Activated T-helper 1 cell treated with Interleukin-2 at 50 U/mL for 16 hours (primary cell): ENCODE results near the gene BEND6.
A peak's percentile ranks its signal among the peaks of the same experiment; 100 is the strongest.
"Not testable (repeated sequence)": the region's sequence is repeated elsewhere in the genome, so short reads cannot be mapped to it uniquely, and the experiment has no call there.

Source experiments
- DNase-seq: peaks from one replicate; pipeline ENCODE4 v3.0.0-alpha.2; 2020; ENCODE audit warnings: low read depth

Gene BEND6

DNA sequence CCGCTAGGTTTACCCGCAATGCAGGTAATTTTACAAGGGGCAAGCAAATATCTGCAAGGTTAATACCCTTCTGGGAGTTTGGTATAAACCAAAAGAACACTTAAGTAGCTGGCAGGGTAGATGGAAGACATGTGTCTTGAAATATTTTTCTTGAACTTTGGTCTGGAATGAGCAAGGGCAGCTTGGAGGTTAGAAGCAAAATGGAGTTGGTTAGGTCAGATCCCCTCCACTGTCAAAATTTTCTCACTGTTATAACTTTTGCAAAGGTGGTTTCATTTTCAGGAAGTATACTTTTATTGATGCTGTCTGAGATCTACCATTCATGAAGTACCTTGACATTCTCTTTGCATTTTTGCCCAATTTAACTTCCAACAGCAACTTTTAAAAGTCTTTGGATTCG is 78.3 kb downstream of the BEND6 start:
- DNase-seq, result no peak

DNA sequence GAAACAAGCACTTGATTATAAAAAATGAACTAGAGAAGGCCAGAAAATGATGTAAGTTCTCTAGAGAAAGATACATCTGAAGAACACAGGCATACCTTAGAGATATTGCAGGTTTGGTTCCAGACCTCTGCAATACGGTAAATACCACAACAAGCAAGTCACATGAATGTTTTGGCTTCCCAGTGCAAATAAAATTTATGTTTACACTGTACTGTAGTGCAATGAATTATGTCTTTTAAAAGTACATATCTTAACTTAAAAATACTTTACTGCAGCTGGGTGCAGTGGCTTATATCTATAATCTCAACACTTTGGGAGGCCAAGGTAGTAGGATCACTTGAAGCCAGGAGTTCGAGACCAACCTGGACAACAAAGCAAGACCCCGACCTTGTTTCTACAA is 80.6 kb downstream of the BEND6 start:
- DNase-seq, result no peak

DNA sequence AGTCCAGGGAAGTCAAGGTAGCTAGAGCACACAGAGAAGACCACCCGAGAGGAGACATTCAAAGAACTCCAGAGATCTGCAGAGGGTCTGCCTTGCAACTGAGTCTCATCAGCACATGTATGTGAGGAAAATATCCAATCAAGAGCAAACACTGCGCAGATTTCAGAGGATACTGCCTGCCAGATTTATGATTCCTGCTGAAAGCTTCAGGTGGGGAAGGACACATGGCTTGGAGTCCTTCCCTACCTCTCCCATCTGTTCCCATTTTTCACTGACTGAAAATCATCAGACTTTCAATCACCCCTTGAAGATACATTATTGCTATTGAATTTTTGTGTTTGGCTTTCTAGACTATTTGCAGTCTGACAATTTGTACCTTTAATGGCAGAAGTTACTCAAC is 84.0 kb downstream of the BEND6 start:
- DNase-seq, result no peak

DNA sequence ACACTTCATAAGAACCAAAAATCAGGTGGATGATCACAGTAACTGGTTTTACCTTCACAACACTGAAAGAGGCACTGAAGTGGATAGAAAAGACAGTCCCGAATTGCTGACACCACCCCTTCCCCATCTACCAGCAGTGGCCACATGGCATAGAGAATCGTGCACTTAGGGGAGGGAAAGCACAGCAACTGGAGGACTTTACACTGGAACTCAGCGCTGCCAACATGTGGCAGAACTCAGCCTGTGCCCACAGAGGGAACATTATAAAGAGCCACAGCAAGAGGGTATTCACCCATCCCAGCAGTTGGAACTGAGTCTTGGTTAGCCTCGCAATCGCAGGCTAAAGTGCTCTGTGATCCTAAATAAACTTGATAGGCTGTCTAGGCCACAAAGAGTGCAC is 85.1 kb downstream of the BEND6 start:
- no peak for DNase-seq

DNA sequence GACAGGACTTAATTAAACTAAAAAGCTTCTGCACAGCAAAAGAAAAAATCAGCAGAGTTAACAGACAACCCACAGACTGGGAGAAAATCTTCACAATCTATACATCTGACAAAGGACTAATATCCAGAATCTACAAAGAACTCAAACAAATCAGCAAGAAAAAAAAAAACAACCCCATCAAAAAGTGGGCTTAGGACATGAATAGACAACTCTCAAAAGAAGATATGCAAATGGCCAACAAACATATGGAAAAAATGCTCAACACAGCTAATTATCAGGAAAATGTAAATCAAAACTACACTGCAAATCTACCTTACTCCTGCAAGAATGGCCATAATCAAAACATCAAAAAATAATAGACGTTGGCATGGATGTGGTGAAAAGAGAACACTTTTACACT is 89.2 kb downstream of the BEND6 start:
- not testable (repeated sequence) for DNase-seq

DNA sequence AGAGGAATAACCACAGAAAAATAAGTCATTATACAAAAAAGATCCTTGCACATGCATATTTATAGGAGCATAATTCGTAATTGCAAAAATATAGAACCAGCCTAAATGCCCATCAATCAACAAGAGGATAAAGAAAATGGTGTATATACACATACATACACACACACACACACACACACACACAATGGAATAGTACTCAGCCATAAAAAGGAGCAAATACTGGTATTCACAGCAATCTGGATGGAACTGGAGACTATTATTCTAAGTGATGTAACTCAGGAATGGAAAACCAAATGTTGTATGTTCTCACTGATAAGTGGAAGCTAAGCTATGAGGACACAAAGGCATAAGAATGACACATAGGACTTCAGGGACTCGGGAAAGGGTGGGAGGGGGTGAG is 89.7 kb downstream of the BEND6 start:
- no peak for DNase-seq

DNA sequence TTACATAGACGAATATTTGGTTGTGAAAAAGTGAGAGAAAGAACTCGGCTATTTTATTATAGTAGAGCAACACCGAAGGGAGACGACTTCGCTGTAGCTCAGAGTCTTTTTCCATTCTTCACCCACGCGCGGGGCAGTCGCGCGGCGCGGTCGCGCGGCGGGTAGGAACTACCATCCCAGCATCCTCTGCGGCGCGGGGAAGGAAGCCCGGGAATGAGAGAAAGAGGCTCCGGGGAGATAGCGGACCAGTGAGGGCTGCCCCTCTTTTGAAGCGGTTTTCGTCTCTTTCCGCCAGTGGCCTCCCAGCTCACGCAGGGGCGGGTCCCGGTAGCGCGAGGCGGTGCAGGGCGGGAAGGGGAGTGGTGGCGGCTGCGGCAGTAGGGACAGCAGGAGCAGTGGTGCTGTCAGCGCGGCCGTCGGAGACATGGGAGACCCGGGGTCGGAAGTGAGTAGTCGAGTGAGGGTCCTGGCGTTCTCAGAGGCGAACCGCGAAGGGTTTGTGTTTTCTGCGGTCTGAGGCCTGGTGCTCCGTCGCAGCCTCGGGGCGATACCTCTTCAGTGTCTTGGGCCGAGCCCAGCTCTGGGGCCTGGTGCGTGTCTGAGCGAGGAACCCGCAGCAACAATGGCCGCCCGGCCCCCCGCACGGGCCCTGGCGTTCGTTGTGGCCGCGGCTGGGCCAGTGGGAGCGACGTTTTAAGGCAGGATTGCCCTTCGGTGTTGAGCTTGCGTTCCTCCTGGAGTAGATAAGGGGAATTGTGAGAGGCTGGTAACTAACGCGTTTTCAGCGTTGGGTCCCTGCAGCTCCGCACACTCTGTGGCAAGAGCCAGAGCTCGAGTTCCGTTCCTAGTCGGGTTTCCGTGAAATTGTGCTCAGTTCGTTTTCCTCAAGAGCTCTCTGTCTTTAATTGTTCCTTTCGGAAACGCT is 91.7 kb downstream of the BEND6 start, which contains the start of gene KIAA1586:
Gene KIAA1586 (plus strand): TSS at position 362 of the 925 bp plus-strand sequence. CDS start 63 bp downstream, at position 425.
- DNase-seq, result peak; percentile 69

DNA sequence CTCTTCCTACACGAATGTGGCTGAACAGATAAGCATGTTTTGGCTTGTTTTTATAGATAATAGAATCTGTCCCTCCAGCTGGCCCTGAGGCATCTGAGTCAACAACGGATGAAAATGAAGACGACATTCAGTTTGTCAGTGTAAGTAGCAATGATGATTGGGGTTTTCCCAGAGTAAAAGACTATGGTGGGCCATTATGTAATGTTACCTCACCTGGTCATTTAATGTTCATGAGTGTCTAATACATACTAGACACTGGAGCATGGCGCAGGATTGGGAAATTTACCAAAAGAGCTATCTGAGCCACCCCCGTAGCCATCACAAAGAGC is 92.3 kb downstream of the BEND6 start:
- not testable (repeated sequence) for DNase-seq

DNA sequence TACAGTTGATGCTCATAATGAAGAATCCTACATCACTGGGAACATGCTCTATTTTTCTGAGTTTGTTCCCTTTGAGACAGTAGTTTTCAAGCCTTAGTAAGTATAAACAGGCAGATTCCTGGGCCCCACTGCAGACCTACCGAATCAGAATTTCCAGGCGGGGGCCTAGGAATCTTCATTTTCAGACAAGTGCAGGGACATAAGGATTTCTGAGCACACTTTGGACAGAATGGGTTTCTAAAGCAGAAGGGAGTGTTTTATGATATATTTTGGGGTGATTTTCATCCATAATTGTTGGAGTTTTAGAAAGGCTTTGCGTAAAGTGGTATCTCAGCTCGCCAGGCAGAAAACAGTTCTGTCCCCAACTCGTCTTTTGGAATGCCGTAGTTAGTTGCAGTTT is 93.0 kb downstream of the BEND6 start:
- not testable (repeated sequence) for DNase-seq

DNA sequence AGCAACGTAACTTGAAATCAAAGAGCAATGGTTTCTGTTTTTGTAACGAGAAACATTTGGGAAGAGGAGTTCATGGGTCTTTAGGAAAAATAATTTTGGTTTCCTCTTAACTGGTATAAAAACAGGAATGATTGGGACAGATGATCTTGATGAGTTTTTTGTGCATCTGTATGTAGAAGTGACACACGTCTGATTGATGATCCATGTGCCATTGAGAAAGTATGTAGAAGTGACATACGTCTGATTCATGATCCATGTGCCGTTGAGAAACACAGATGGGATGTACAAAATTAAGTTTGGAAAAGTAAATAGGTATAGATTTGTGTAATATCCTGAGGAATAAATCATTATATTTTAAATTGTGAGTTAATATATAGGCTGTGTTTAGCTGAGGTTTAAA is 93.7 kb downstream of the BEND6 start:
- no peak for DNase-seq

DNA sequence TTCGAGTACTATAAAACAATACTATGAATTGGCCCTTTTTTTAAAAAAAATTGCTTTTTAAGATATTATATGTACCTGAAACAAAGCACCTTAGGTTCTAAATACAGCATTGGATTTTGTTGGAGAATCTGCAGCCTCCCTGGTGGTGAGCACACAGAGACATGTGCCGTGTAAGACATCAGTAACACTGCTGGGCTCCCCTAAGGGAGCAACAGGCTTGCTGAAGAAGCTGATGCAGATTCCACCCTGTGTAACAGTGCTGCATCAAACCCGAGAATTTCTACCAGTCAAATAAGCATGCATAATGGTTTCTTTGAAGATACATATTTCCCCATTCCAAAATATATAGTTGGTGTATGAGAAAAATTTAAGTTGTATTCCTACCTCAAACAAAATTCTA is 108.9 kb downstream of the BEND6 start:
- DNase-seq, result no peak

DNA sequence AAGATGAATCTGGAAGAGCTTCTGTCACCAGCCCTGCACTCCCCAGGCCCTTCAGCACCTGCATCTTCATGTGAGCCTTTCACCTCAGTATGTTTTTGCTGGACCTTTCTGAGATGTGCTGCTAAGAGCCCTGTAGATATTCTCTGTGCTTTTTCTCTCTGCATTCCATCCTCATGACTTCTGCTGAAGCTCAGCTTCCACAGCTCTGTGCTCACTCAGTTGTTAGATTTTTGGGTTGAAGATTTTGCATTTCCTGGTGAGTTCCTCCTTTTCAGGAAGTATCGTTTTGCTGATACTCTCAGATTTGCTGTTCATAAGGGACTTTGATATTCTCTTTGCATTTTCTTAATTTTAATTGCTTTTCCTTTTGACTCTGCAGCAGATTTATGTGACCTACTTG is 109.9 kb downstream of the BEND6 start:
- DNase-seq, result no peak

DNA sequence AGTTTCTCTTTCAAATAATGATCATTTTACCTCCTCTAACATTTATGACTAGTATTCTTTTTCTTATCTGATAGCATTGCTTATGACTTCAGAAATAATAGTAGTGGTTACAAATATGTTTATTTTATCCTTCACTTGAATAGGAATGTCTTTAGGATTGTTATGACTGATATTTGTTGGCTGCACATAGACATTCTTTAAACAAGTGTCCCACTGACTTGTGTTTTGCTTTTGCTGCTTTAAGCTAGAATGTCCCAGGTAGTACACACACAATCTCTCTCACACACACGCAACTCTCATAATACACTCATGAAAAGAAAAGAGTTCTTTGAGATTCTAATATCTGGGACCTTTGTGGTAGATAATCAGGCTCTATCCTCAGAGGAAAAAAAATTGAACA is 113.2 kb downstream of the BEND6 start:
- DNase-seq, result no peak

DNA sequence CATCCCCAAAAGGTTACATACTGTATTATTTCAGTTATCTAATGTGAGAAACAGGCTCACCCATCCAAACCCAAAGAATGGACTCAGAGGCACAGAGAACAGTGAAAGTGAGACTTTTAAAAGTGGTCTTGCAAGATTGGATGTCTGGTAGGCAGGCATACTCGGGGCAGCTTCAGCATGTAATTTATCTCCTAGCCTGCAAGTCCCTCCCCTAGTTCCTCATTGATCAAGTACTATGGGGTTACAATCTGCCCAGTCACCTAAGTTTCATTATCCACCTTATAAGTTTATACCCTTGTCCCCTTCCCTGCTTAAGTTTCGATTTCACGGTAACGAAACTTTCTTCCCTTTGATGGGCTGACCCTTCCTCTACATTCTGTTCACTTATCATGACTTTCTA is 114.3 kb downstream of the BEND6 start:
- no peak for DNase-seq

DNA sequence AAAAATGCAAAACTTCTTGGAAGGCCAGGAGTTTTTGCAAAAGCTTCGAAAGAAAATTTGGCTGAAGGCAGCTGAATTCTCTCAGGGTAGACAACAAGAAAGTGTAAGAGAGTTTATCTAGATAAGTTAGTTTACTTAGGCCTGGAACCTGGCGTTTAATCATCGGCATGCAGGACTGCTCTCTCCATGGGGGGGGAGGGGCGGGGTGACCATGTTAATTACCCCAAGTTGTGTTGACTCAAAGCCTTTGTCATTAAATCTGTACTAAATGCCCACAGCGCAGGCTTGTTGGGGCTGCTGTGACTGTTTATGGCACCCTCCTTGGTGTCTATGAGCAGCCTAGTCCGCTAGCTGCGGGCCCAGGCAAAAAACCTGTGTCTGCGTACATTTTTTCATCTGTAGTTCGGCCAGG is 115.0 kb downstream of the BEND6 start:
- DNase-seq, result no peak

DNA sequence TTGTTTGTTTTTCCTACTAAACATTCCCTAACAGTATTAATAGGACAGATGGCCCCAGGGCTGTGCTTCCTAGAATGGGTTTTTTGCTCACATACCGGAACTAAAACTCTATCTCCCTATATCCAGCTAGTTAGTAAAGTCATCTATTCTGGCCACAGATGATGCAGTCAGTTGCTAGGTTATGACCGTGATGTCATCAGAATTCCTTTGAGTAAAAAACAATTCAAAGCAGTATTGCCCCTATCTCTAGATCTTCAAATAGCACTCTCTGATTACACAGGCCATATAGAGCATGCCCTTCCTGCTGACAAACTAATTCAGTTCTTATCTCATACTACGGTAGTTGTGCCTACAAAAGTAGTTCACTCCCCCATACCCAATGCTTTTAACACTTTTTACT is 117.2 kb downstream of the BEND6 start:
- no peak for DNase-seq

DNA sequence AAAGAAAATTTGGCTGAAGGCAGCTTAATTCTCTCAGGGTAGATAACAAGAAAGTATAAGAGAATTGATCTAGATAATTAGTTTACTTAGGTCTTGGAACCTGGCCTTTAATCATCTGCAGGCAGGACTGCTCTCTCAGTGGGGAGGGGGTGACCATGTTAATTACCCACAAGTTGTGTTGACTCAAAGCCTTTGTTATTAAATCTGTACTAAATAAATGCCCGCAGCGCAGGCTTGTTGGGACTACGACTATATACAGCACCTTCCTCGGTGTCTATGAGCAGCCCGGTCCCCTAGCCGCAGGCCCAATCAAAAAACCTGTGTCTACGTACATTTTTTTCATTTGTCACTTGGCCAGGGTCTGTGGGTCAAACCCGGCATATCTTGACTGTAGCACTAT is 119.5 kb downstream of the BEND6 start:
- DNase-seq, result no peak

DNA sequence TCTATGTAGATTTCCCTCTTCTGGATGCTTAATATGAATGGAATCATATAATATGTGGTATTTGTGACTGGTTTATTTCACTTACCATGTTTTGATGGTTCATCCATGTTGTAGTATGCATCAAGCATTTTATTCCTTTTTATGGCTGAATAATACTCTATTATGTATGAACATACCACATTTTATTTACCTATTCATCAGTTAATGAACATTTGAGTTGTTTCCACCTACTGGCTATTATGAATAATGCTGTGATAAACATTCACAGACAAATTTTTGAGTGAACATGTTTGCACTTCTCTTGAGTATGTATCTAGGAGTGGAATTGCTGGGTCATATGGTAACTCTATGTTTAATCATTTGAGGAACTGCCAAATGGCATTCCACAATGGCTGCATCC is 120.2 kb downstream of the BEND6 start:
- no peak for DNase-seq
